HEK293T (cell line): Measurements from ENCODE around the gene PTPN13.

Source experiments
- ARNT ChIP-seq: fragments of 450-650 bp; IDR thresholded peaks from 2 replicates; pipeline ENCODE4 v1.6.1; 2017; ENCODE audit warnings: mild to moderate bottlenecking
- BHLHE40 ChIP-seq: fragments of 450-650 bp; IDR thresholded peaks from 2 replicates; pipeline ENCODE4 v1.6.1; 2016; ENCODE audit warnings: mild to moderate bottlenecking, moderate library complexity, borderline replicate concordance
- HDGF ChIP-seq: fragments of 450-650 bp; IDR thresholded peaks from 2 replicates; pipeline ENCODE4 v1.6.1; 2017; ENCODE audit warnings: antibody characterized with exemption, borderline replicate concordance
- PKNOX1 ChIP-seq: fragments of 450-650 bp; IDR thresholded peaks from 2 replicates; pipeline ENCODE4 v1.6.1; 2016
- SP1 ChIP-seq: fragments of 450-650 bp; IDR thresholded peaks from 2 replicates; pipeline ENCODE4 v1.6.1; 2017
- SUZ12 ChIP-seq: fragments of 450-650 bp; IDR thresholded peaks from 2 replicates; pipeline ENCODE4 v1.6.1; 2016; ENCODE audit warnings: mild to moderate bottlenecking
- TARDBP ChIP-seq: fragments of 450-650 bp; IDR thresholded peaks from 2 replicates; pipeline ENCODE4 v1.6.1; 2016
- ZNF384 ChIP-seq: fragments of 450-650 bp; IDR thresholded peaks from 2 replicates; pipeline ENCODE4 v1.6.1; 2016

GRCh38 chr4:86657910-86658309 is 63.8 kb downstream of the PTPN13 start:
- TF ChIP-seq SUZ12, result no peak
- no peak for TF ChIP-seq ZNF384
- no peak for TF ChIP-seq TARDBP
- no peak for TF ChIP-seq HDGF
- no peak for TF ChIP-seq BHLHE40
- TF ChIP-seq SP1, result no peak
- TF ChIP-seq PKNOX1, result no peak
- TF ChIP-seq ARNT, result no peak
